ENCODE results near the gene NRARP.

NRARP gene

GRCh38 chr9:137276473-137277328 lies 25.4 kb downstream of the NRARP start:
- DNase-seq (ENCODE audit: low read depth in 2 of 2) = peak; percentile 72 to 87
- H3K4me3 ChIP-seq (replicated peaks in 1 of 2; ENCODE audit: low read depth in 2 of 2, low read length in 2 of 2) = peak overlapping the region; percentile 61 to 64
- TF ChIP-seq, protein P1, sequence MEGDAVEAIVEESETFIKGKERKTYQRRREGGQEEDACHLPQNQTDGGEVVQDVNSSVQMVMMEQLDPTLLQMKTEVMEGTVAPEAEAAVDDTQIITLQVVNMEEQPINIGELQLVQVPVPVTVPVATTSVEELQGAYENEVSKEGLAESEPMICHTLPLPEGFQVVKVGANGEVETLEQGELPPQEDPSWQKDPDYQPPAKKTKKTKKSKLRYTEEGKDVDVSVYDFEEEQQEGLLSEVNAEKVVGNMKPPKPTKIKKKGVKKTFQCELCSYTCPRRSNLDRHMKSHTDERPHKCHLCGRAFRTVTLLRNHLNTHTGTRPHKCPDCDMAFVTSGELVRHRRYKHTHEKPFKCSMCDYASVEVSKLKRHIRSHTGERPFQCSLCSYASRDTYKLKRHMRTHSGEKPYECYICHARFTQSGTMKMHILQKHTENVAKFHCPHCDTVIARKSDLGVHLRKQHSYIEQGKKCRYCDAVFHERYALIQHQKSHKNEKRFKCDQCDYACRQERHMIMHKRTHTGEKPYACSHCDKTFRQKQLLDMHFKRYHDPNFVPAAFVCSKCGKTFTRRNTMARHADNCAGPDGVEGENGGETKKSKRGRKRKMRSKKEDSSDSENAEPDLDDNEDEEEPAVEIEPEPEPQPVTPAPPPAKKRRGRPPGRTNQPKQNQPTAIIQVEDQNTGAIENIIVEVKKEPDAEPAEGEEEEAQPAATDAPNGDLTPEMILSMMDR (IDR thresholded peaks at IDR 0.05; ENCODE audit: low read depth, low read length) = no peak

- DNase-seq (ENCODE audit: low read depth in 2 of 2) = no peak
- TF ChIP-seq, protein P1 (IDR thresholded peaks at IDR 0.05; ENCODE audit: low read depth, low read length) = no peak
- no peak overlapping the region for H3K4me3 ChIP-seq (replicated peaks in 1 of 2; ENCODE audit: low read depth in 2 of 2, low read length in 2 of 2)
Observed at GRCh38 chr9:137275588-137276472, 26.2 kb downstream of the NRARP start.

- TF ChIP-seq, protein P1 (IDR thresholded peaks at IDR 0.05; ENCODE audit: low read depth, low read length) = no peak
- no peak for DNase-seq (ENCODE audit: low read depth in 2 of 2)
- H3K4me3 ChIP-seq (replicated peaks in 1 of 2; ENCODE audit: low read depth in 2 of 2, low read length in 2 of 2) = no peak overlapping the region
Observed at GRCh38 chr9:137275203-137275587, 26.9 kb downstream of the NRARP start.

GRCh38 chr9:137273611-137274320 lies 28.3 kb downstream of the NRARP start:
- no peak for DNase-seq (ENCODE audit: low read depth in 2 of 2)
- no peak overlapping the region for H3K4me3 ChIP-seq (replicated peaks in 1 of 2; ENCODE audit: low read depth in 2 of 2, low read length in 2 of 2)
- TF ChIP-seq, protein P1 (IDR thresholded peaks at IDR 0.05; ENCODE audit: low read depth, low read length) = no peak

GRCh38 chr9:137273095-137273490 lies 29.0 kb downstream of the NRARP start:
- no peak overlapping the region for H3K4me3 ChIP-seq (replicated peaks in 1 of 2; ENCODE audit: low read depth in 2 of 2, low read length in 2 of 2)
- no peak for DNase-seq (ENCODE audit: low read depth in 2 of 2)
- TF ChIP-seq, protein P1 (IDR thresholded peaks at IDR 0.05; ENCODE audit: low read depth, low read length) = no peak
